Neural cell (in vitro differentiated cells): ENCODE data around the gene SEMA4B.

Experiments used
- CTCF ChIP-seq: fragments of 450-650 bp; IDR thresholded peaks from 2 replicates; pipeline ENCODE4 v1.5.1; 2014; ENCODE audit warnings: antibody characterized with exemption, mild to moderate bottlenecking, moderate library complexity; ENCODE audit not compliant: poor library complexity, severe bottlenecking
- EZH2 ChIP-seq: fragments of 200-600, 300-800 bp; shearing (Covaris generic), sonication (generic); IDR thresholded peaks from 2 replicates; pipeline ENCODE4 v1.6.1; 2014; ENCODE audit warnings: antibody characterized with exemption, low read length, borderline replicate concordance, mild to moderate bottlenecking; ENCODE audit not compliant: insufficient read depth, poor library complexity, severe bottlenecking
- MXI1 ChIP-seq: fragments of 450-650 bp; conservative IDR thresholded peaks from 2 replicates; pipeline ENCODE4 v1.6.1; 2014; ENCODE audit warnings: antibody characterized with exemption, mild to moderate bottlenecking; ENCODE audit not compliant: poor library complexity, severe bottlenecking
- POLR2AphosphoS5 ChIP-seq: IDR thresholded peaks from 2 replicates; pipeline ENCODE4 v1.6.1; 2012
- TAF1 ChIP-seq: IDR thresholded peaks from 2 replicates; pipeline ENCODE4 v1.6.1; 2012; ENCODE audit warnings: low read depth

GRCh38 chr15:90232941-90233386, 31.8 kb downstream of the SEMA4B start:
- TF ChIP-seq EZH2 (no peak), MXI1 (no peak), TAF1 (no peak), CTCF (peak; percentile 53), POLR2AphosphoS5 (no peak)
